NCI-H2196 treated with DMSO at 0.1 percent for 48 hours (cell line): ENCODE measurements around the gene PARP12.

ENCODE experiments used
- DNase-seq: peaks from one replicate; lab custom pipeline; 2025; ENCODE audit not compliant: unreplicated experiment; lab: John Stamatoyannopoulos, UW

PARP12 gene

DNA sequence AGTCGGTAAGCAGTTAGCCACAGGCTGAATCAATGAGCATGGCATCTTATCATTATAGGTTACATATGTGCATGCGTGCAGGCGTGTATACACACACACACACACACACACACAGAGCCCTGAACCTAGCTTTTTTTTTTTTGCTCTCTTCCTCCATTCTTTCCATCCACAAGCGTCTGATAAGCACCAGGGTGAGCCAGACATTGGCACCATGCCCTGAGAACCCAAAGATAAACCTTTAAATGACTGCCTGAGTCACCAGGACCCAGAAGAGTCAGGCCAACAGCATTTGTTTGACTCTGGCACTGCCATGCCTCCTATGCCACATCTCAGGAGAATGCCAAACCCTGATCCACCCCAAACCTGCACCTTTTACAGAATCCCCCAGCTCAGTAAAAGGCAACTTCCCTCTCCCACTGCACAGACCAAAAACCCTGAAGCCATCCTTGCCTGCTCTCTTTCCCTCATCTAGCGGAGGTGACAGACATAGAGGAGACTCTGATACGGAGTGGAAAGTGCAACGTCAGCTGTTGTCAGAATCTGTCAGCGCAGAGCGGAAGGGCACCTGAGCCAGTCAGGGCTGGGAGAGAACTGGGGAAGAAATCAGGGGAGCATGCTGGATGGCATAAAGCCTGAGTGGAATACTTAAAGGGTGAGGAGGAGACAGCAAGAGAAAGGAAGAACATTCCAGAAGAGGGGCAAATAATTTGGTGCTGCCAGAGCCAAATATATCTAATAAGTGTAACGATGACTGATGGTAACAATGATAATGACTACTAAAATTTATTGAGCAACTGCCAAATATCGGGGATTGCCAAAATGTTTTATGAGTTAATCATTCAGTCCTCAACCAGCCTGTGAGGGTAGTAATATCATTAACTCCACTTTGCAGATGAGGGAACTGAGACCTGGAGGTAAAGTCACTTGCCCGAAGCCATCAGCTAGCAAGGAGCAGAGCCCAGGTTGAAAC, 3.2 kb downstream of the PARP12 start:
- peak; percentile 58 for DNase-seq

DNA sequence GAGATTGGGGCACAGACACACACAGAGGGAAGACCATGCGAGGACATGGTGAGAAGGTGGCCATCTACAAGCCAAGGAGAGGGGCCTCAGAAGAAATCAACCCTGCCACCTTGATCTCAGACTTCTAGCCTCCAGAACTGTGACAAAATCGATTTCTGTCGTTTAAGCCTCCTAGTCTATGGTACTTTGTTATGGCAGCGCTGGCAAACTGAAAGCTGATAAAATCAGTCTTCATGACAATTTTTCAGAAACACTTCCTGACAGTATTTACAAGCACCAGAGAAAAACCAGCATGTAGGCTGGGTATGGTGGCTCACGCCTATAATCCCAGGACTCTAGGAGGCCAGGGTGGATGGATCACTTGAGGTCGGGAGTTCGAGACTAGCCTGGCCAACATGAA, 4.2 kb downstream of the PARP12 start:
- no peak for DNase-seq

DNA sequence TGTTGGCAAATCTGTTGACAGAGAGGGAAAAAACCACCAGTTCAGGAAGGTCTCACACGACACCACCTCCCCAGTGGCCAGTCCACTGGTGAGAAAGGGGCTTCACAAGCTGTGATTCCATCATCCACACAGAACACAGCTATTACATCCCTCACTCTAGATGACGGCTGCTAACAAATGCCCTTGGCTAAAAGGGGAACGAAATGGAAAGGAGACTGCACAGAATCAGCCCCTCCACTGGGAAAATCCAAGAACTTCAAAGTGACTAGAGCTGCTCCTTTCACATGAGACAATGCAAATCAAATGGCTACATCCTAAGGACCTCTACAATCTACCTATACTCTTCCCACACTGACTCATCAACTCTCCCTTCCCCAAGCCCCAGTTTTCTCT, 5.6 kb downstream of the PARP12 start:
- DNase-seq, result no peak

DNA sequence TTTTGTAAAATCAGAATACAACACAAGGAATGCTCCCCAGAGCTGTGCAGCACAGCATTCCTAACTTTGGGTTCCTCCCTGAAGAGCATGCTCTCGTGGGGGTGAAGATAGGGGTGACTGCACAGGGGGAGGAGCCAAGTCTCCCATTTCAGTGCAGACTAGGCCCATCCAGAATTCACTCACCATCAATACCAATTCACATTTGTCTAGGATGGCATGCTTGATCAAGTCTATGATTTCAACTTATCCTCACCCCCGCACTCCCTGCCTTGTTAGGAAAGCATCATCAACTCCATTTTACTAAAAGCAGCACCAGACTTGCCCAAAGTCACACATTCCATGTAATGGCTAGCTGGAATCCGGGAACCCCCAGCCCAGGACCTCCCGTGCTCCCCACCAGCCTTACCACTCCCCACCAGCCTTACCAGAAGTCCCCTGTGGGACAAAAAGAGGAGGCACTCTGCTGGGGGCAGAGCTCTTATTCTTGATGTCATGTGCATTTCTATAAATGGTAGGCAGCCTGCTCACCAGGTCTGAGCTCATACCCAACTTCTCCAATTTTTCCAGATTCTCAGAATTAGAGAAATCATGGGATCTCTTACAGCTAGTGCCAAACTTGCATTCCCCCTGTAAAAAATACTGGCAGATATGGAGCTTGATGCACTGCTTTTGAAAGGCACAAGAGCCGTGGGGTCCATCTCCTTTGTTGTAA, 6.2 kb downstream of the PARP12 start:
- no peak for DNase-seq

DNA sequence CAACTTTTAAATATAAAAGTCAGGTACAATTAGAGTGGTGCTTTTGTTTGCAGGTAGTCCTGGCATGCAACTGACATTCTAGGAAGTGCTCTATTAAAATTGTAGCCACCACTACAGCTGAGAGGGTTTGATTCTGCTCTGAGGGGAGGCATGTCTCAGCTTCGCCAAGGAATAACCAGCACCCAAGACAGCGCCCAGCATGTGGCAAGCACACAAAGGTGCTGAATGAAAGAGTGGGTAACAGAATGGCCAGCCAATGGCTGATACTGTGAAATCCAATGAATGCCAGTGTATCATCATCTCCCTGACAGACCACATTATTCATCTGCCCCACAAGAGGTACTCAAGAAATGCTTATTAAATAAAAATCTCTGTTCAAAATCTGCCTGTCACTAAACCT, 6.9 kb downstream of the PARP12 start:
- DNase-seq, result no peak

DNA sequence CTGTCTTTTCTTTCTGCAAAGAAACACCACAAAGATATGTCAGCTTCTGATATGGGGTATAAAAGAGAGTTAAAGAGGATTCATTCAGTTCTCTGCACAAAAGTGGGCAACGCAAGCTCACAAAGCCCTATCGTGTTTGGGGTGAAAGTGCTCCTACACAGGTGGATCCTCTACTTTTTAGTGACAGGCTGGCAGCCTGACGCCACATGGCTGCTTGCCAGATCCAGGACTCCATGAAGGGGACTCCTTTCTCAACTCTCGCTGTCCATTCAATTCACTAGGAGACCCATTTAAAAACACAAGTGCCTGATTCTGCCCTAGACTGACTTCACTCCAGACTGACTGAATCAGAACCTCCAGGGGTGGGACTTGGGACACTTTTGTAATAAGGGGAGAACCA, 8.0 kb downstream of the PARP12 start:
- DNase-seq, result no peak

DNA sequence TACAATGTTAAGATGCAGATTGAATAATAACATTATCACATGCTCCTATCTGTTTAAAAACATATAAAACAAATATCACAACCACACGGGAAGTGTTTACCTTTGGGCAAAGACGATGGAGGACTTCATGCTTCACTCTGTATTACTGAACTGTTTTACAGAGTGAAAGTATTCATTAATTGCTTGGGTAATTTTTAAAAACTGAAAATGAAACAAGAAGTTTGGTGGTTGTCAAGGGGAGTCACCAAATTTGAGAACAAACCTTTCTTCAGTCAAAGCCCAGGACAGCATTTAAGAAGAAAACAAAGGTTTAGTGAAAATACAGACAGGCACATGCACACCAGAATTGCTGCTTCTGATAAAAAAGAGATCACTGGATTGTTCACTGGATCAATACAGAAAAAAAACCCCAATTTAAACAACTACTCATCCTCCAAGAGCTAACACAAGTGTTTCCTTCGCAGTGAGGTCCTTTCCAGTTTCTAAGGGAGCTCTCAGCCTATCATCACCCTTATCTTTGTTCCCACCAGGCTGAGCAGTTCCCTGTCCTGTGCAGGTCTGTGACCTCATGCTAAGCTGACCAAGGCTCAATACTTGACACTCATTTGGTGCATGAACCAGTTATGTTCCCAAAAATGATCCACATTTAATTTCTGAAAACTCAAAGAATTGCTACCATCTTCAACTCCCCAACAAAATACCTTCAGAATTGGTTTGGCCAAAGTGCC, 8.8 kb downstream of the PARP12 start:
- no peak for DNase-seq

DNA sequence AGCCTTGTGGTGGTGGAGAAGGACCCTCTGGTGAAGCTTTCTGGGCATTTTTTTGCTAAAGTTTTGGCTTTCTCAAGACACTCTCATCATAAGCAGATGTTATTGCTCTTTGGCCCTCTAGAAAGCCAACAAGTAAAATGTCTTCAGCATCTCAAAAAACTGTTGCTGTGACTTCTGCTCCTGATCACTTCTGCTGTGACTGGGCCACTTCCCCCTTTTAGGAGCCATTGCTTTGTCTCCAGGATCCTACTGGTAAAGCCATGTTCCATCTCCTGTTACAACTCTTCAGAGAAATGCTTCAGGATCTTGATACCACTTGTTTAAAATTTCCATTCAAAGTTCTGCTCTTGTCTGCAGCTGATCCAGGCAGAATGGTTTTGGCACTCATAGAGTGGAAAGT, 10.9 kb downstream of the PARP12 start:
- DNase-seq, result no peak

DNA sequence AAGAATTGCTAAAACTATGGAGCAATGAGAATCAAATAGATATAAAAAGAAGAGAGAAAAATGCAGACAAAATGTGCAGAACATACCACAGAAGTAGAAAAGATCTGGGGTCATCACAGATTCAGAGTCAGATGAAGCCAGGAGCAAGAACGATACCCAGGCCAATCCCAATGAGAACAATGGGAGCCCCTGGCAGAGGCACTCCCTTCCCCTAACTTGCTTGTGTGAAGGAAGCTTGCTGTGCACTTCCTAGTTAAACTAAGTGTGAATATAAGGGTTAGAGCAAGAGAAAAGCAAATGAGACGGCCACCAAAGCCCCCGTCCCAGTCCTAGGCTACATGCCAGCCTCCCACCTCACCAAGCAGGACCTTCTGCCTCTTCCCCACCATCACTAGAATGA, 12.7 kb downstream of the PARP12 start:
- no peak for DNase-seq

DNA sequence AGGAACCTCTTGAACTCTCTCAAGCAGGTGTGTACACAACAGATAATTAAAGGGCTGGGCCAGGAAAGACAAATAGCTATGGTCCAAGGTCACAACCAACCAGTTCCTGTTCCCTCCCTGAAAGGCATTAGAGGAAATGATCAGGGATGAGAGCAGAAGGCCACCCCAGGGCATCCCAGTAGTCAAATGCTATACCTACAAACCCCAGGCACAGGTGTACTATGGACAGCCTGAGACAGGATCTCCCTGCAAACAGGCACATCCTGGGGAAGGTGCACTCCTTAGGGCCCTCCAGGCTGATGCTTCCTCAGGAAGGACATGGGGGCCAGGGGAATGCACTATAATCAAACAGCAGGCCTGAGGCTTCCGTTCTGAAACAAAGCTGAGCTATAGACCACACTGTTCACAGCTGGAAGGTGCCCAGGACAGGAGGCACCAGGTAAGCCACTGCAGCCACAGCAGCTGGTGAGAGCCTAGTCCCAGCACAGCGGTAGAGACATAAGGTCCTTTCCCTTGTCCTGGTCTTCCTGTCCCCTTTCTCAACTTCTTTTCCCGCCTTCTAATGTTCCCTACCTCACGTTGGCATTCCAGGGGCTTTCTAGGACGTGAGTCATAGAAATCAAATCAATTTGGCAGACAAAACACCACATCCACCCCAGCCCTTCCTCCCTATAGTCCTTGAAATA, 13.3 kb downstream of the PARP12 start:
- DNase-seq, result peak; percentile 72

DNA sequence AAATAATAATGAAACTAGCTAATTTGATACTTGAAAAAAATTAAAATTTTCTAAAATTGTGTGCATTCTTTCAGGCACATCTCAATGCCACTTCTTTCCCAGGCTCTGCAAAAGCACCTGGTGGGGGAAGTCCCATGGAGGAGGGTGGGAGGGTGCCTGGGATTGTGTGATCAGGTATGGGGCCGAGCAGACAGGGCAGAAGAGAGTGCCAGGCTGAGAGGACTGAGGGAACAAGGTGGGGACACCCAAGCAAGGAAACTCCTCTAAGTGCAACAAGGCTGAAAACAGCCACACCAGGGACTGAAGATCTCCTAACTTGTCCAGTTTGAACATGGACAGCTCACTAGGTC, 13.8 kb downstream of the PARP12 start:
- DNase-seq, result no peak

DNA sequence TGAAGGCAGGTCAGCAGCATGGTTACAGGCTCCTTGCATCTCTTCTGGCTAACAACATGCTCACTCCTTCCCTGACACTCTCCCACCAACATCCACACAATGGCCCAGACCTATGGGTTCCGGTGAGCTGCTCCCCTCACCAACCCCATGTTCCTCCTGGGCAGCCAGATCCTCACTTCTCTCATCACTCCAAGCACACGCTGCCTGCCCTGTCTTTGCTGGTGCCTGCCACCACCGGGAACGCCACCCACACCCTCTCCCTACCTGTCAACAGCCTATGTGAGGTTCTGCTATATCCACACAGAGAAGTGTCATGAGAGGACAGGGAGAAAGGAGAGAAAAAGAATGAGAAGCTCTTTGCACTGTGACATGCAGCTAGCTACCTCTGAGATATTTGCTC, 14.6 kb downstream of the PARP12 start:
- no peak for DNase-seq

DNA sequence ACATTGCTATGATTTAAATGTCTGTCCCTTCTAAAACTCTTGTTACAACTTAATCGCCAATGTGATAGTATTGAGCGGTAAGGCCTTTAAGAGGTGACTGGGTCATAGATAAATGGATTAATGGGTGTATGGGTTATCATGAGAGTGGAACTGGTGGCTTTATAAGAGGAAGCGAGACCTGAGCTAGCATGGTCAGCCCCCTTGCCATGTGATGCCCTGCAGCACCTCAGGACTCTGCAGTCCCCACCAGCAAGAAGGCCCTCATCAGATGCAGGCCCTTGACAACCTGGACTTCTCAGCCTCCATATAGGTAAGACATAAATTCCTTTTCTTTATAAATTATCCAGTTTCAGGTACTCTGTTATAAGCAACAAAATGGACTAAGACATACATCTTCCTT, 15.6 kb downstream of the PARP12 start:
- DNase-seq, result no peak

DNA sequence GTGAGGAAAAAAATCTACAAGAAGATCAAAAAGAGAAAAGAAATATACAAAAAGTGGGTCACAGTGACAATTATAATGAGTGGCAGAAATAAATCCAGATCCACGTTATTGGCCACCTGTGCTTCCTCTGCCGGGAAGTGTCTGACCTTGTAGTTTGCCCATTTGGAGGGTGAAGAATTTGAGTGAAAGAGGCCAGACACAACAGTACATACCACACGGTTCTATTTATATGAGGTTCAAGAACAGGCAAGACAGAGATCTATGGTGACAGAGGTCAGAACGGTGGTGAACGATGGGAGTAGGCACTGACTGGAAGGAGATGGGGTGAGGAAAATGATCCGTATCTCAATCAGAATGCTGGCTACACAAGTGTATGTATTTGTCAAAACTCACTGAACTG, 17.1 kb downstream of the PARP12 start:
- DNase-seq, result no peak

DNA sequence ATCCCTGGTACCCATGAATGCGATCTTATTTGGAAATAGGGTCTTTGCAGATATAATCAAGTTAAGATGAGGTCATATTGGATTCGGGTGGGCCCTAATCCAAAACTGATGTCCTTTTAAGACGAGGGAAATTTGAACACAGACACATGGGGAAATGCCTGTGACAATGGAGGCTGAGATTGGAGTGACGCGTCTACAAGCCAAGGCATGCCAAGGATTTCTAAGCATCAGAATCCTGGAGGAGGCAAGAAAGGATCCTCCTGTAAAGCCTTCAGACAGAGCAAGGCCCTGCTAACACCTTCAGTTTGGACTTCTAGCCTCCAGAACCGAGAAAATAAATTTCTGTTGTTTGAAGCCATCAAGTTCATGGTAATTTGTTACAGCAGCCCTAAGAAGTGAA, 18.5 kb downstream of the PARP12 start:
- no peak for DNase-seq

DNA sequence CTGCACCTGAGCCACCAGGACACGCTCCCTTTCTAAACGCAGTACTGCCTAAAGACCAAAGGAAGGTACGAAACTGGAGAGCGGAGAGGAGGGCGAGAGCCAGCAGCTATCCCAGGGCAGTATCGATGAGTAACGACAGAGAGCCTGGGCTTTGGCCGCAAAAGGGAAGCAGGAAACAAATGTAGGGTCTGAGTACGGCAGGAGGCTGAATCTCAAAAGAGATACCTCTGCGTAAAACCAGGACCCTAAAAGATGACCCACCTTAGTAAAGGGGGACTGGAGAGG, 20.4 kb downstream of the PARP12 start:
- no peak for DNase-seq

DNA sequence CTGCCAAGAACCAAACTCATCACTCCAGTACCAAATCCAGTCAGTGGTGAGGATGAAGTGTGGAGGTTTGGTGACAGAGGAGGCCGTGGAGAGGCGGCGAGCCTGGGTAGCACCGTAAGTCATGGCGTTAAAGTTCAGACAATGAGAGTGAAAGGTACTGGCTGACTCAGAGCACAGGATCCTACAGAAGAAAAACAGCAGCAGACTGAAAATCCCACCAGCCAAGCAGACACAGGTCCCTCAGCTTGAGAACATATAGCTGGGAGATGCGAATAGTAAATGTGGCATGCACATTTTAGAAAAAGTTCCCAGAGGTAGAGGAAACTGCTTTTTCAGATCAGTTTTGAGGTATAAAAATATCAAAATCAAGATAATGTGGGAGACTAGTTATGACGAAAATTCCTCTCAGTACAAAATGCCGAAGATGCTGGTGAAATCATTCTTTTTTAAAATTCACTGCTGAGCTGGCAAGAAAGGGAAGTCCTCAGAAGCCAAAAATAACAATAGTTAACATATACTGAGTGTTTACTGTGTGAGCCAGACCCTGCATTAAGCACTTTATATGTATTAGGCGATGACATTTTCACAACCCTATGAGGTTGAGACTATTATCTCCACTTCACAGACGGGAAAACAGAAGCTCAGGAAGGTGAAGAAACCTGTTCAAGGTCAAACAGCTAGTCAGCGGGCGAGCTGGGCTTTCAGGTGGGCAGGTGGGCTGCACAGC, 20.9 kb downstream of the PARP12 start:
- no peak for DNase-seq

DNA sequence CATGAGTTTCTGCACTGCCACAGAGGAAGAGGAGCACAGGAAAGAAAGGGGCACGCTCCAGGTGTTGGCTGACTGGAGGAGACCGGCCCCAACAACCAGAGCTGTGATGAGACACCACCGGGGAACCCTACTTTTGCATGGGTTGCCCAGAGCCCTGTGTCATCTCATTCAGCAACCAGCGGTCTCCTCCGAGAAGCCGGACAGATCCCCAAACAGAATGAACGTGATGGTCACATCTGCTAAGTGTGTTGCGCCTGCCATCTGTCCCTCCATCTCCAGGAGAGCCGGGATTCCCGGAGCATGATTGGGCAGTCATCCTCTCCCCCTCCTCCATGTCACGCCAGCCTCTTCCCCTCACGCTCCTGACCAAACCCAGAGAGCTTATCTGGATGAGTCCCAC, 22.9 kb downstream of the PARP12 start:
- DNase-seq, result no peak

DNA sequence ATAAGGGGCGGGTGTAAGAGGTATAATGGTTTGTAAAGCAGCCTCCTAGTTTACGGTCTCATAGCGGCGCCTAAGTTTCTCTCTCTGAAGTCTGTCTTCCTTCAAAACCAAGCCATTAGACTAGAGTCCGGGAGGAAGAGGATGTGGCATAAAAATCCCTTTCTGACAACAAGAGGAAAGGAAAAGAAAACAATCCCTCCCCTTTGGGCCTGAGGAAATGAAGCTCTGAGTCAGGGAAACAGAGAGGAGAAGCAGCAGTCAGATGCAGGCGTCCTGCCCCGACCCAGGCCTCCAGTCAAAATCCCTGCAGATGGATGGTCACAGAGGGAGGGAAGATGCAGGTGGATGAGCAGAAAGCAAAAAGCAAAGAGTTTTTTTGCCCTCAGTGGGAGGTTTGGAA, 23.7 kb downstream of the PARP12 start:
- DNase-seq, result no peak

DNA sequence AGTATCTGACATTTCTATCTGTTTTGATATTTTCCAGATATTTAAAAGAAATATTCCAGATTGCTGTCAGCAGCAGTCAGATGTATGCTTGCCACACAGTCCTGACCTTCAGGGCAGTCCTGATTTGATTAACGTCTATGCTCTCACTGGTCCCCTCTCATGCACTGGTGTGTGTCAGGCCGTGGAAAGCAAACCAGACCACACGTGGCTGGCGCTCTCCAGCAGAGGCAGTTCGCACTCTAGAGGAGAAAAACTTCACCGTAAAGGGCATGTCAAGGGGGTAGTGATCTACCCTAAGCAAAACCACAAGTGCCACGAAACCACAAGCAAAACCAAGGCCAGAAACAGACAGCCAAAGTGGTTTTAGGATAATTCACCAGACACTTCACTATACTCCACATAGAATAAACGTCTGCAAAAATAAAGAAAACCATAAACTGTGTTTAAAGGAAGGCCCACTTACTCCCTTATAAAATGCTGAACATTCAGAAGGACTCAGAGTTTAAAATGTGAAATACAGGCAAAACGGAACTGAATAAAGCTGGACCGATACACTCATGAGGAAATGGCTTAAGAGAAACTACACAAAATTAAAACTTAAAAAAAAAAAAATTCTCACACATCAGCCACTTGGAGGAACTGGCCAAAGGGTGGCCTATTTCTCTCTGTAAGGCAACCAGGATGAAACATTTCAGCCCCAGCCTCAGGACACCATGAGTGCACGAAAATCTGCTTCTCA, 26.4 kb downstream of the PARP12 start:
- DNase-seq, result no peak
